ENCODE results near the gene KLHL22.
"Not testable (repeated sequence)": the region's sequence is repeated elsewhere in the genome, so short reads cannot be mapped to it uniquely, and the experiment has no call there.

KLHL22 gene

DNA sequence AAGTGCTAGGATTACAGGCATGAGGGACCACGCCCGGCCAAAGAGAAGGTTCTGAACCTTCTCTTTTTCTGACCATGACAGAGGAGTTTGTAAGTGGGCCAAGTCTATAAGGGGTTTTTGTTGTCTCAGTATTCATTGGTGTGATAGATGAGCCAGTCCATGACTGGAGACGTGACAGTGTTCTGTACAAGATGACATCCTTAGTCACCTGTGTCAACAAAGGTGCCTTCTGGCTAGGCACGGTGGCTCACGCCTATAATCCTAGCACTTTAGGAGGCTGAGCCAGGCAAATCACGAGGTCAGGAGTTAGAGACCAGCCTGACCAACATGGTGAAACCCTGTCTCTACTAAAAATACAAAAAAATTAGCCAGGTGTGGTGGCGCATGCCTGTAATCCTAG is 4.2 kb upstream of the KLHL22 start:
- no peak for DNase-seq

GRCh38 chr22:20498913-20499312 is 3.3 kb upstream of the KLHL22 start:
- DNase-seq, result no peak

GRCh38 chr22:20497426-20497825 is 1.8 kb upstream of the KLHL22 start:
- DNase-seq, result no peak

GRCh38 chr22:20495861-20496681 is 476 bp upstream of the KLHL22 start:
- peak; percentile 94 for DNase-seq

DNA sequence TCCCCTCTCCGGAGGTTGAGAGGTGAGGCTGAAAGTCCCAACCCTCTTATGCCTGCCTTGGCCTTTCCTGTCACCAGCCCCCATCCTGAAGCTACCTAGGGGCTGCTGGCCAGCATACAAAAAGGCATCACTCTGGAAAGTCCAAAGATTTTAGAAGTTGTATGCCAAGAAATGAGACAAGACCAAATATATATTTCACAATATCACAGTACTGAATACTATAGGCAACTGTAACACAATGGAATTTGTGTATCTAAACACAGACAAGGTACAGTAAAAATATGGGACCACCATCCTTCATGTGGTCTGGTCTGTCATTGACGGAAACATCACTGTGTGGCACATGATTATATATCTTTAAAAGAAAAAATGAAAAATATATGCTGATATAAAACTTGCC is 4.2 kb downstream of the KLHL22 start:
- DNase-seq, result no peak

- DNase-seq, result no peak
Measured at GRCh38 chr22:20490941-20491307, 4.7 kb downstream of the KLHL22 start.

GRCh38 chr22:20490183-20490940 is 5.2 kb downstream of the KLHL22 start:
- no peak for DNase-seq

DNA sequence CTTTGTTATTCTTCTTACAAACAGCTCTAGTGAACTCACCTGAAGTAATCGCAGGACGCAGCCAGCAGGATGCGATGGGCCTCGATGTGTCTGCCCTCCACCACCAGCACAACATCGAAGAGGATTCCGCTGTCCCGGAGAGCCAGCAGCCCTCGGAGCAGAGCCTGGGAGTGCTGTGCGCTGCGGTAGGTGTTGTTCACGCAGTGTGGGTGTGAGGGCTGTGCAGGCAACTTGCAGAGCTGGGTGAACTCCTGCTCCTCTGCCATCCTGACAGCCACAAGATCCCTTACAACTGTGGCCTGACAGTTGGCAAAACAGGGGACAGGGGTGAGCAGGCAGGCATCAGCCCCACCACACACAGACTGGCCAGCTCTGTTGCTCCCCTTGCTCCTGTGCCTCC is 6.6 kb downstream of the KLHL22 start:
- no peak for DNase-seq

DNA sequence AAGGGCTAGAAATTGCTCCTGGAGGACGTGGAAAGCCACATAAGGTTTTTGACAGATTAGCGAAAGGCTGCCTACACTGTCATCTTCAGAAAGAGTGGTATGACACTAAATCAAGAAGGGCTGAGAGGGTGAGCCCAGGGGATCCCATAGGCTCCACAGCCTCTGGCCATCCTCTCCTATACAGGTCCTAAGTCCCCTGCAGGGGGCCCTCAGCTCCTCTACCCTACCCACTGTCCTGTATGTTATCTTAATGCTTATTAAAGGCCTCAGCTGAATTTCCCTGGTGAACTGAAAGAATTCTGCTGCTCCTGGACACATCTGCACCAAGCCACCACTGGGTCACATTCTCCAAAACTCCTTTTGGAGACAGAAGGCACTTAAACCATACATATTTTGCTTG is 7.9 kb downstream of the KLHL22 start:
- DNase-seq, result no peak

DNA sequence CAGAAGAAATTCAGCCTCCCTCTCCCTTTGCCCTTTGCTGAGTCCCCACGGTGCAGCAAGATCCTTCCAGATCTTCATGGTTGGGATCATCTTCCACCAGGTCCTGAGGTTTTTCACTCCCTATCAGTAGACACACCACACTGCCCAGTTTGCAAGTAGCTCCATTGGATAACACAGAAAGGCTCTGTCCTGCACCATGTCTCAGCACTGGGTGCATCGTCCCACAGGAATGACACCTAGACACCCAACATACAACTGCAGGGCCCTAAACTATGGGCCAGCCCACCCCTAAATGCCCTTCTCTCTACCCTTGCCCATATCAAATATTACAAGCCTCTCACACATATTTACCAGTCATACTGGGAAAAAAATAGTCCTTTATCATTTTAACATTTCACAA is 9.4 kb downstream of the KLHL22 start:
- DNase-seq, result no peak

GRCh38 chr22:20484948-20485683 is 10.5 kb downstream of the KLHL22 start:
- no peak for DNase-seq

DNA sequence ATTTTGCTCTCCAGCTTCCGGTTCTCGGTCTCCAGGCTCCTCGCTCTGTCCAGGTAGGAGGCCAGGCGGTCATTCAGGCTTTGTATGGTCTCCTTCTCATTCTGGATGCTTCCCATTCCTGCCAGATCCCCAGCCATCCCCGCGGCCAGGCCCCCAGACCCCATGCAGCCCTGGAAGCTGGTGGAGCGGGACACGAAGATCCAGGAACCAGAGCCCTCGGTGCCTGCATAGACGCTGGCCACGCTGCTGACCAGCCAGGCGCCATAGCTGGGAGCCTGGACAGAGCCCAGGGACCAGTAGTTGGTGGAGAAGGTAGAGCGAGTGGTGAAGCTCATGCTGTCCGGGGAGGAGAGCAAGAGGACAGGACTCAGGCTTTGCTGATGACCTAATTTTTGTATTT is 11.8 kb downstream of the KLHL22 start:
- DNase-seq, result no peak

- not testable (repeated sequence) for DNase-seq
Measured at GRCh38 chr22:20483143-20483506, 12.5 kb downstream of the KLHL22 start.

DNA sequence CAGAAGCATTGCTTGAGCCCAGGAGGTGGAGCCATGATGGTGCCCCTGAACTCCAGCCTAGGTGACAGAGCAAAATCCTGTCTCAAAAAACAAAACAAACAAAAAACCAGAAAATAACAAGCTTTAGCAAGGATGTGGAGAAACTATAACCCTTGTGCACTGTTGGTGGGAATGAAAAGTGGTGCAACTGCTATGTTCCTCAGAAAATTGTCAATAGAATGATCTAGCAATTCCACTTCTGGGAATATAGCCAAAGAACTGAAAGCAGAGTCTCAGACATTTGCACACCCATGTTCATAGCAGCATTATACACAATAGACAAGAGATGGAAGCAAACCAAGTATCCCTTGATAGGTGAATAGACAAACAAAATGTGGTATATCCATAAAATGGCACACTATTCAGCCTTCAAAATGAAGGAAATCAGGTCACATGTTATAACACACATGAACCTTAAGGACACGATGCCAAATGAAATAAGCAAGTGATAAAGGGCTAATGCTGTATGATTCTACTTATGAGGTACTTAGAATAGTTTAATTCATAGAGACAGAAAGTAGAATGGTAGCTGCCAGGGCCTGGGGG is 15.9 kb downstream of the KLHL22 start:
- no peak for DNase-seq

DNA sequence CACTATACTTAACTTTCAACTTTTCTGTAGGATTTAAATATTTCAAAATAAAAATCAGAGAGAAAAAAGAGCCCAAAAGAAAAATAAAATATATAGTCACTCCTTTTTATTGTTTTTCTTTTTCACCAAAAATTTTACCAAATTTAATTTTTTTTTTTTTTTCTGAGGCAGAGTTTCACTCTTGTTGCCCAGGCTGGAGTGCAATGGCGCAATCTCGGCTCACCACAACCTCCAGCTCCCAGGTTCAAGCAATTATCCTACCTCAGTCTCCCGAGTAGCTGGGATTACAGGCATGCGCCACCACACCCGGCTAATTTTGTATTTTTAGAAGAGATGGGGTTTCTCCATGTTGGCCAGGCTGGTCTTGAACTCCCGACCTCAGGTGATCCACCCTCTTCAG is 17.5 kb downstream of the KLHL22 start:
- DNase-seq, result not testable (repeated sequence)

GRCh38 chr22:20475569-20475968 is 20.0 kb downstream of the KLHL22 start:
- not testable (repeated sequence) for DNase-seq

DNA sequence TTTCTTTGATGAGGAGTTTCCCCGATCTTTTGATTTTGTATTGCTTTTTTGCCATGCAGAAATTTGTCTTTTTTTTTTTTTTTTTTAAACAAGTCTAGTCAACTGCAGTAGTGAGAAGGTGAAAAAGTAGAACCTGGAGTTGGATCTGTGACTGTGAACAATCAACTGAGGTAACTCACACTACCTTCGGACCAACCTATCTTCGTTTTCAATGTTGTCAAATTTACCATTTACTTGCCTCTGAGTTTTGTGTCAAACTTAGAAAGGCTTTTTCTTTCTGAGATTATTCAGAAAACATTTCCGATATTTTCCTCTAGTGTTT is 20.5 kb downstream of the KLHL22 start:
- DNase-seq, result no peak

- no peak for DNase-seq
Measured at GRCh38 chr22:20472629-20473442, 22.8 kb downstream of the KLHL22 start.

DNA sequence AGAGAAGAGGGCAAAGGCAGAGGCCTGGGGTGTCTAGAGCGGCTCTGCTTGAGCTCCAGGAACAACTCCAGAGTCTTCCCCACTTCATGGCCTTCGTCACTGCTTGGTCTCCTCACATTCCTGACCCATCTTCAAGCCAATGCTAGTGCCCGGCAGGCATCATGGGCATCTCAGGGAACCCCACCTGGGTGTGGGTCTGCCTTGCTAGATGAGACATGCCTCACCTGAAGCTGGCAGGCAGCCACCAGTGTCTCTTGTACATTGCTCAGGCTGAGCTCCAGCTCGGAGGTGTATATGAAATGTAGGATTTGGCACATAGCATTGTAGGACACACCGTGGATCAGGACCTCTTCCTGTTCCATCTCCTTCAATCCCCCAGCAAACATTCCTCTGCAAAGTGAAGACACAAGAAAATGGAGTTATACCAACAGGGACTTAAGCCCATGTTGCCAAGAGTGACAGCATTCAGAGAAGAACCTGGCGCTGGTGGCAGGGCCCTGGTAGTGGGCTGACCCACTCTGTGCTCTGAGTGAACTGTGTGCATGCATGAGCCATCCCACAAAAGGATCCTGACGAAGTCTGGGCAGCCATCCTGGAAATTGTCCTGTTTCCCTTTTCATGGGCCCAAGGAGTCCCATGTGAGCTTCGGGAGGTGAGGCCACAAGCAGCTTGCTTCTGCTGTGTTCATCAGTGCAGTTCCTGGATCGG is 24.3 kb downstream of the KLHL22 start:
- DNase-seq, result no peak

GRCh38 chr22:20470525-20470924 is 25.1 kb downstream of the KLHL22 start:
- not testable (repeated sequence) for DNase-seq

GRCh38 chr22:20469110-20469868 is 26.3 kb downstream of the KLHL22 start:
- no peak for DNase-seq

Measured in activated naive CD4-positive, alpha-beta T cell treated with Interleukin-2 at 50 U/mL for 16 hours (primary cell).